Endothelial cell of umbilical vein (primary cell): ENCODE measurements around the gene DENND2A. TPM values are rescaled to one million over a fixed set of nuclear protein-coding genes. Genes with fewer than 3 reads are reported as not detected.

Experiments used
- BruUV-seq: library from RNA; stranded (reverse); fragments of 400-500 nt; replicated peaks from 2 replicates; lab custom pipeline; 2021; lab: Mats Ljungman, UMichigan
- CTCF ChIA-PET: fragments of 300-600, 350-600 bp; sonication (Branson Sonifier 250); formaldehyde crosslinking; loops from one replicate; lab custom pipeline; 2021; ENCODE audit warnings: antibody characterized with exemption, inconsistent platforms; lab: Charles Lee
- POLR2A ChIA-PET: fragments of 300-600, 350-600 bp; sonication (Branson Sonifier 250); formaldehyde crosslinking; loops from one replicate; lab custom pipeline; 2021; ENCODE audit warnings: antibody characterized with exemption, inconsistent platforms; lab: Charles Lee
- DNase-seq: peaks from one replicate; pipeline ENCODE4 v3.0.0-alpha.2; 2011; ENCODE audit warnings: low read depth, low spot score
- FAIRE-seq: peaks from 2 replicates; lab custom pipeline; 2011; peaks lifted over from hg19 to GRCh38; lab: Jason Lieb, UNC
- H2AFZ ChIP-seq: 2 replicates; pipeline ENCODE4 v1.6.0; 2012; ENCODE audit warnings: low read depth, low read length, control low read depth, inconsistent platforms
- H3K27ac ChIP-seq: 2 replicates; pipeline ENCODE4 v1.5.1; 2011; ENCODE audit warnings: low read depth, mild to moderate bottlenecking, control low read depth, low read length, moderate library complexity; ENCODE audit not compliant: insufficient read depth
- H3K27me3 ChIP-seq, 2 experiments: 2 replicates each; pipeline versions ENCODE4 v1.6.0 to v1.6.1; 2011; ENCODE audit warnings: low read length in 2 of 2, mixed read lengths in 1 of 2; ENCODE audit not compliant: control insufficient read depth in 2 of 2, insufficient read depth in 2 of 2
- H3K36me3 ChIP-seq, 2 experiments: 2 replicates in 1 of 2; 3 replicates in 1 of 2; pipeline ENCODE4 v1.5.1; 2011; ENCODE audit warnings: low read length in 2 of 2, mild to moderate bottlenecking in 1 of 2, moderate library complexity in 1 of 2; ENCODE audit not compliant: control insufficient read depth in 2 of 2, insufficient read depth in 2 of 2; ENCODE audit errors: extremely low read depth in 1 of 2
- H3K4me1 ChIP-seq: 3 replicates; pipeline ENCODE4 v1.5.1; 2011; ENCODE audit warnings: mild to moderate bottlenecking, low read length; ENCODE audit not compliant: control insufficient read depth, insufficient read depth; ENCODE audit errors: extremely low read depth
- H3K4me2 ChIP-seq: 2 replicates; pipeline ENCODE4 v1.6.1; 2011; ENCODE audit warnings: low read length, control low read depth, mixed read lengths; ENCODE audit not compliant: insufficient read depth
- H3K4me3 ChIP-seq, 3 experiments: fragments of 200-600 bp in 1 of 3; sonication (generic), shearing (Covaris generic) in 1 of 3; replicated peaks in 1 of 3; 2 replicates each; pipeline ENCODE4 v1.5.1; 2011 to 2016; ENCODE audit warnings: control low read depth in 3 of 3, low read length in 3 of 3, mild to moderate bottlenecking in 2 of 3, inconsistent platforms in 1 of 3, low read depth in 1 of 3, moderate library complexity in 1 of 3; ENCODE audit not compliant: insufficient read depth in 1 of 3
- H3K79me2 ChIP-seq: 2 replicates; pipeline ENCODE4 v1.6.0; 2012; ENCODE audit warnings: low read length, inconsistent platforms; ENCODE audit not compliant: control insufficient read depth, insufficient read depth
- H3K9ac ChIP-seq: replicated peaks from 2 replicates; pipeline ENCODE3; 2011; ENCODE audit warnings: low read length, control low read depth; ENCODE audit not compliant: insufficient read depth; ENCODE audit errors: extremely low read depth
- H3K9me1 ChIP-seq: replicated peaks from 3 replicates; pipeline ENCODE4 v1.6.0; 2011; ENCODE audit warnings: mild to moderate bottlenecking, low read length; ENCODE audit not compliant: control insufficient read depth, insufficient read depth; ENCODE audit errors: extremely low read depth
- H3K9me3 ChIP-seq: replicated peaks from 2 replicates; pipeline ENCODE4 v1.5.1; 2012; ENCODE audit warnings: low read length, inconsistent platforms; ENCODE audit not compliant: control insufficient read depth, insufficient read depth
- H4K20me1 ChIP-seq: replicated peaks from 2 replicates; pipeline ENCODE3; 2011; ENCODE audit warnings: mild to moderate bottlenecking, low read length; ENCODE audit not compliant: control insufficient read depth, insufficient read depth; ENCODE audit errors: extremely low read depth
- CTCF ChIP-seq, 2 donors: IDR thresholded peaks; 1 replicate in 1 of 2; 2 replicates in 1 of 2; pipeline ENCODE4 v1.5.1; 2011; ENCODE audit warnings: low read length in 2 of 2, mild to moderate bottlenecking in 2 of 2, moderate library complexity in 2 of 2, control low read depth in 1 of 2, inconsistent platforms in 1 of 2, low read depth in 1 of 2; ENCODE audit not compliant: insufficient read depth in 1 of 2; ENCODE audit errors: extremely low read depth in 1 of 2
- EZH2 ChIP-seq: IDR thresholded peaks from 2 replicates; pipeline ENCODE4 v1.6.1; 2012; ENCODE audit warnings: borderline replicate concordance, low read depth, mild to moderate bottlenecking, moderate library complexity, low read length, inconsistent platforms; ENCODE audit not compliant: severe bottlenecking
- FOS ChIP-seq: IDR thresholded peaks from 2 replicates; pipeline ENCODE4 v1.6.1; 2011; ENCODE audit warnings: mild to moderate bottlenecking, low read length, moderate library complexity, borderline replicate concordance; ENCODE audit not compliant: insufficient read depth
- GATA2 ChIP-seq: IDR thresholded peaks from 2 replicates; pipeline ENCODE4 v1.7.0; 2011; ENCODE audit warnings: low read depth, mild to moderate bottlenecking, moderate library complexity, mixed read lengths, low read length; ENCODE audit not compliant: insufficient read length, insufficient read depth
- JUN ChIP-seq: IDR thresholded peaks from 2 replicates; pipeline ENCODE4 v1.6.1; 2011; ENCODE audit warnings: borderline replicate concordance, low read depth; ENCODE audit not compliant: insufficient read length, insufficient read depth
- MAX ChIP-seq: IDR thresholded peaks from 2 replicates; pipeline ENCODE4 v1.6.1; 2011; ENCODE audit not compliant: insufficient read depth, insufficient read length
- MYC ChIP-seq: IDR thresholded peaks from one replicate; pipeline ENCODE4 v1.6.1; 2011; ENCODE audit warnings: mild to moderate bottlenecking, low read depth, low read length
- POLR2A ChIP-seq: IDR thresholded peaks from 2 replicates; pipeline ENCODE4 v1.6.1; 2012; ENCODE audit warnings: low read depth, mild to moderate bottlenecking, control low read depth, low read length
- POLR2AphosphoS5 ChIP-seq: IDR thresholded peaks from 2 replicates; pipeline ENCODE4 v1.6.1; 2012; ENCODE audit warnings: low read depth, mild to moderate bottlenecking, control low read depth, low read length, moderate library complexity; ENCODE audit not compliant: insufficient read depth
- dilution Hi-C: fragments of 300-500 bp; cut with MboI; formaldehyde crosslinking; loops from one replicate; pipeline ENCODE4 v1.15.0; 2019; ENCODE audit warnings: low sequenced_read_pairs; ENCODE audit not compliant: extremely low pct_ligation_motif_present
- intact Hi-C: fragments of 100-400 bp; cut with micrococcal nuclease; formaldehyde crosslinking; loops from one replicate; pipeline ENCODE4 v1.10.0; 2022
- polyA plus RNA-seq, 4 experiments: library from polyadenylated mRNA; depleted of rRNA in 3 of 4; stranded (reverse) in 3 of 4; unstranded in 1 of 4; fragments of >200 nt; gene quantifications; 2 replicates each; pipeline versions ENCODE4 v1.2.1 to v1.2.3, GENCODE V29; 2011 to 2012; ENCODE audit warnings: missing spikeins in 1 of 4
- total RNA-seq: library from RNA; stranded (reverse); gene quantifications from 2 replicates; pipeline ENCODE4 v1.2.3, GENCODE V29; 2021

DENND2A gene
- total and polyA plus RNA-seq, 2 donors (not counting 3 experiments of a cell fraction or from before 2014, with no cell fraction given): 0.33 TPM; not detected in 1

DNA sequence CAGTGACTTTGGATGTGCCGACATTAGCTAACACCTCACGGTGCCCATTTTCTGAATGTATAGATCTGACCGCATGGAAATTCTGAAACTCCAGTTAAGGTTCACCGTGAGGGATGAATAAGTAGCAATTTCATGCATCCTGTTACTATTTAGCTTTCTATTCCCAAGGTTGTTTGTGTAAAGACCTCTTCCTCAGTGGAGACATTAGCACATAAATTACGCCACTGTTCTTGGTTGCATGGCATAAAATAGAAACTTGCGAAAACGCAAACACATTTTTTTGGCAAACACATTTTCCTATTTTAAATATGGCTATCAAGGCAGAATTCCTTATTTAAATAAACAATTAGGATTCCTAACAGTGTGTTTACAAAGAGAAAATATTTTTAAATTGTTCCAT is 36.5 kb downstream of the DENND2A start:
- intact Hi-C loops (no loop called here), dilution Hi-C loops (no loop called here)
- ChIA-PET POLR2A (no interaction called here), CTCF (no interaction called here)
- TF ChIP-seq MYC (no peak), CTCF (IDR thresholded peaks at IDR 0.05; ENCODE audit: extremely low read depth in 1 of 2, insufficient read depth in 1 of 2, low read depth in 1 of 2, low read length in 2 of 2) (no peak), MAX (no peak), POLR2AphosphoS5 (no peak), JUN (no peak), POLR2A (no peak), GATA2 (no peak), FOS (no peak), EZH2 (no peak)
- DNase-seq (no peak), FAIRE-seq (no peak)
- Histone ChIP-seq H3K79me2 (no peaks in the 10 kb centered on the region), H3K4me3 (no peak overlapping the region), H4K20me1 (no peaks in the 10 kb centered on the region), H3K4me2 (no peak overlapping the region), H3K27me3 (no peaks in the 10 kb centered on the region), H3K9ac (no peak overlapping the region), H3K9me3 (no peaks in the 10 kb centered on the region), H3K4me1 (no peaks in the 10 kb centered on the region), H3K9me1 (no peaks in the 10 kb centered on the region), H3K27ac (no peak overlapping the region), H2AFZ (no peak overlapping the region), H3K36me3 (no peaks in the 10 kb centered on the region)
- no TSS peak for BruUV-seq
